ENCODE results near the gene TEX38. TPM values are rescaled to one million over a fixed set of nuclear protein-coding genes. Genes with fewer than 3 reads are reported as not detected.

TEX38 gene
- total and polyA plus RNA-seq, 2 of the 13 experiments (the other 11 are each of a cell fraction or from before 2014, with no cell fraction given) = 0.18 TPM; not detected in 1

- H3K4me1 ChIP-seq (ENCODE audit: insufficient read depth, low read length) = 0 out of 2 replicates have a peak, but pooled peaks cover 11% of the 10 kb centered on the region
- no peak overlapping the region for H3K27ac ChIP-seq (ENCODE audit: extremely low read length, insufficient read depth, low read length)
- in situ Hi-C loops (cut with HindIII; ENCODE audit: extremely low pct_ligation_motif_present, low pct_unique_long_range_greater_than_20kb) = no loop called here
- FAIRE-seq = no peak
- no peak overlapping the region for H3K4me3 ChIP-seq (replicated peaks in 1 of 3; ENCODE audit: insufficient read depth in 1 of 3, low read depth in 2 of 3, low read length in 3 of 3)
- ChIA-PET CTCF (ENCODE audit: low intra/inter-chr PET ratio, low total read pairs) (no interaction called here), POLR2A (no interaction called here)
- intact Hi-C loops (cut with micrococcal nuclease; ENCODE audit: unreplicated experiment) = no loop called here
- ATAC-seq = no peak
- no TSS peak for BruUV-seq (replicated peaks)
- H3K79me2 ChIP-seq (ENCODE audit: insufficient read depth, low read length) = no peaks in the 10 kb centered on the region
- DNase-seq (ENCODE audit: low spot score) = no peak
- no peaks in the 10 kb centered on the region for H4K20me1 ChIP-seq (ENCODE audit: insufficient read depth, low read length)
- H3K9me3 ChIP-seq (ENCODE audit: low read length) = no peaks in the 10 kb centered on the region
- no peak overlapping the region for H3K4me2 ChIP-seq (ENCODE audit: low read depth, low read length)
- H2AFZ ChIP-seq (ENCODE audit: low read length) = no peak overlapping the region
- WGBS (ENCODE audit: low lambda C conversion rate) = 95% methylated on average over 2 of the region's 2 CpGs
- peaks cover 15 to 74% of the 10 kb centered on the region in 2 experiments for H3K36me3 ChIP-seq (replicated peaks in 1 of 2; ENCODE audit: control insufficient read depth in 1 of 2, insufficient read depth in 2 of 2, low read length in 2 of 2)
- H3K27me3 ChIP-seq (ENCODE audit: control insufficient read depth in 1 of 2, insufficient read depth in 2 of 2, low read length in 2 of 2) = no peaks in the 10 kb centered on the region
- no peak overlapping the region for H3K9ac ChIP-seq (ENCODE audit: insufficient read depth, low read depth, low read length)
- TF ChIP-seq CBX5 (CRISPR knock-in tag; IDR thresholded peaks at IDR 0.05; ENCODE audit: borderline replicate concordance) (no peak), ASH2L (IDR thresholded peaks at IDR 0.05; ENCODE audit: insufficient read length, low read depth, low read length) (no peak), RELA (CRISPR knock-in tag; IDR thresholded peaks at IDR 0.05) (no peak), RCOR2 (CRISPR knock-in tag; IDR thresholded peaks at IDR 0.05) (no peak), ZNF232 (CRISPR knock-in tag; IDR thresholded peaks at IDR 0.05; ENCODE audit: borderline replicate concordance) (no peak), ZNF576 (CRISPR knock-in tag; IDR thresholded peaks at IDR 0.05) (no peak), ZNF558 (CRISPR knock-in tag; IDR thresholded peaks at IDR 0.05; ENCODE audit: borderline replicate concordance) (no peak), ZGPAT (CRISPR knock-in tag; IDR thresholded peaks at IDR 0.05) (no peak), BORCS8-MEF2B (CRISPR knock-in tag; IDR thresholded peaks at IDR 0.05) (no peak), TSC22D2 (CRISPR knock-in tag; IDR thresholded peaks at IDR 0.05; ENCODE audit: borderline replicate concordance) (no peak), ZNF615 (CRISPR knock-in tag; IDR thresholded peaks at IDR 0.05; ENCODE audit: borderline replicate concordance) (no peak), CCAR2 (optimal IDR thresholded peaks at IDR 0.05; ENCODE audit: low read depth, low read length) (no peak), ZFP1 (CRISPR knock-in tag; IDR thresholded peaks at IDR 0.05) (no peak)
- TF ChIP-seq, protein P1, sequence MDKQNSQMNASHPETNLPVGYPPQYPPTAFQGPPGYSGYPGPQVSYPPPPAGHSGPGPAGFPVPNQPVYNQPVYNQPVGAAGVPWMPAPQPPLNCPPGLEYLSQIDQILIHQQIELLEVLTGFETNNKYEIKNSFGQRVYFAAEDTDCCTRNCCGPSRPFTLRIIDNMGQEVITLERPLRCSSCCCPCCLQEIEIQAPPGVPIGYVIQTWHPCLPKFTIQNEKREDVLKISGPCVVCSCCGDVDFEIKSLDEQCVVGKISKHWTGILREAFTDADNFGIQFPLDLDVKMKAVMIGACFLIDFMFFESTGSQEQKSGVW (CRISPR knock-in tag; IDR thresholded peaks at IDR 0.05; ENCODE audit: borderline replicate concordance) = no peak
- TF ChIP-seq, protein P2, sequence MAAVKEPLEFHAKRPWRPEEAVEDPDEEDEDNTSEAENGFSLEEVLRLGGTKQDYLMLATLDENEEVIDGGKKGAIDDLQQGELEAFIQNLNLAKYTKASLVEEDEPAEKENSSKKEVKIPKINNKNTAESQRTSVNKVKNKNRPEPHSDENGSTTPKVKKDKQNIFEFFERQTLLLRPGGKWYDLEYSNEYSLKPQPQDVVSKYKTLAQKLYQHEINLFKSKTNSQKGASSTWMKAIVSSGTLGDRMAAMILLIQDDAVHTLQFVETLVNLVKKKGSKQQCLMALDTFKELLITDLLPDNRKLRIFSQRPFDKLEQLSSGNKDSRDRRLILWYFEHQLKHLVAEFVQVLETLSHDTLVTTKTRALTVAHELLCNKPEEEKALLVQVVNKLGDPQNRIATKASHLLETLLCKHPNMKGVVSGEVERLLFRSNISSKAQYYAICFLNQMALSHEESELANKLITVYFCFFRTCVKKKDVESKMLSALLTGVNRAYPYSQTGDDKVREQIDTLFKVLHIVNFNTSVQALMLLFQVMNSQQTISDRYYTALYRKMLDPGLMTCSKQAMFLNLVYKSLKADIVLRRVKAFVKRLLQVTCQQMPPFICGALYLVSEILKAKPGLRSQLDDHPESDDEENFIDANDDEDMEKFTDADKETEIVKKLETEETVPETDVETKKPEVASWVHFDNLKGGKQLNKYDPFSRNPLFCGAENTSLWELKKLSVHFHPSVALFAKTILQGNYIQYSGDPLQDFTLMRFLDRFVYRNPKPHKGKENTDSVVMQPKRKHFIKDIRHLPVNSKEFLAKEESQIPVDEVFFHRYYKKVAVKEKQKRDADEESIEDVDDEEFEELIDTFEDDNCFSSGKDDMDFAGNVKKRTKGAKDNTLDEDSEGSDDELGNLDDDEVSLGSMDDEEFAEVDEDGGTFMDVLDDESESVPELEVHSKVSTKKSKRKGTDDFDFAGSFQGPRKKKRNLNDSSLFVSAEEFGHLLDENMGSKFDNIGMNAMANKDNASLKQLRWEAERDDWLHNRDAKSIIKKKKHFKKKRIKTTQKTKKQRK (IDR thresholded peaks at IDR 0.05; ENCODE audit: low read length) = no peak
- TF ChIP-seq, protein P3, sequence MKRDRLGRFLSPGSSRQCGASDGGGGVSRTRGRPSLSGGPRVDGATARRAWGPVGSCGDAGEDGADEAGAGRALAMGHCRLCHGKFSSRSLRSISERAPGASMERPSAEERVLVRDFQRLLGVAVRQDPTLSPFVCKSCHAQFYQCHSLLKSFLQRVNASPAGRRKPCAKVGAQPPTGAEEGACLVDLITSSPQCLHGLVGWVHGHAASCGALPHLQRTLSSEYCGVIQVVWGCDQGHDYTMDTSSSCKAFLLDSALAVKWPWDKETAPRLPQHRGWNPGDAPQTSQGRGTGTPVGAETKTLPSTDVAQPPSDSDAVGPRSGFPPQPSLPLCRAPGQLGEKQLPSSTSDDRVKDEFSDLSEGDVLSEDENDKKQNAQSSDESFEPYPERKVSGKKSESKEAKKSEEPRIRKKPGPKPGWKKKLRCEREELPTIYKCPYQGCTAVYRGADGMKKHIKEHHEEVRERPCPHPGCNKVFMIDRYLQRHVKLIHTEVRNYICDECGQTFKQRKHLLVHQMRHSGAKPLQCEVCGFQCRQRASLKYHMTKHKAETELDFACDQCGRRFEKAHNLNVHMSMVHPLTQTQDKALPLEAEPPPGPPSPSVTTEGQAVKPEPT (CRISPR knock-in tag; IDR thresholded peaks at IDR 0.05; ENCODE audit: low read depth) = no peak
Measured at GRCh38 chr1:46690931-46691421, 19.3 kb downstream of the TEX38 start.
